ENCODE measurements around the gene SPATS2L.

DNA sequence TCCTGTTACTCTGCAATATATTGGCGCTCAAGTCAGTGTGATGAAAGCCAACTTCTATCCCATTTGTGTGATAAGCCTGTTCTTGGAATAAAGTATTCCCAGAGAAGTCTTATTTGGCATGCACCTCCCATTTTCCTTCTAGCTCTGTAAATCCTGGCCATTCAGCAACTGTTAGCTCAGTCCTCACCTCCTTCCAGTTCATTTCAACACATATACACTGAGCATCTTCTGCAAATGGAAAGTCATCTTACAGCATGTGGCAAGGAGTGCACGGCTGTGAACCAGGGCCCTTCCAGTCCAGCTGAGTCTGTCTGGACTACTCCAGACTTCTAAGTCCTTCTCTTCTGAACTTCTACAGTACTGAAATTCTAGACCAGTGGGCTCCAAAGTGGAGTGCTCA is 53.1 kb downstream of the SPATS2L start:
- TF ChIP-seq, protein P1, sequence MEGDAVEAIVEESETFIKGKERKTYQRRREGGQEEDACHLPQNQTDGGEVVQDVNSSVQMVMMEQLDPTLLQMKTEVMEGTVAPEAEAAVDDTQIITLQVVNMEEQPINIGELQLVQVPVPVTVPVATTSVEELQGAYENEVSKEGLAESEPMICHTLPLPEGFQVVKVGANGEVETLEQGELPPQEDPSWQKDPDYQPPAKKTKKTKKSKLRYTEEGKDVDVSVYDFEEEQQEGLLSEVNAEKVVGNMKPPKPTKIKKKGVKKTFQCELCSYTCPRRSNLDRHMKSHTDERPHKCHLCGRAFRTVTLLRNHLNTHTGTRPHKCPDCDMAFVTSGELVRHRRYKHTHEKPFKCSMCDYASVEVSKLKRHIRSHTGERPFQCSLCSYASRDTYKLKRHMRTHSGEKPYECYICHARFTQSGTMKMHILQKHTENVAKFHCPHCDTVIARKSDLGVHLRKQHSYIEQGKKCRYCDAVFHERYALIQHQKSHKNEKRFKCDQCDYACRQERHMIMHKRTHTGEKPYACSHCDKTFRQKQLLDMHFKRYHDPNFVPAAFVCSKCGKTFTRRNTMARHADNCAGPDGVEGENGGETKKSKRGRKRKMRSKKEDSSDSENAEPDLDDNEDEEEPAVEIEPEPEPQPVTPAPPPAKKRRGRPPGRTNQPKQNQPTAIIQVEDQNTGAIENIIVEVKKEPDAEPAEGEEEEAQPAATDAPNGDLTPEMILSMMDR (IDR thresholded peaks at IDR 0.05): no peak
- TF ChIP-seq POLR2A (IDR thresholded peaks at IDR 0.05): no peak
- TF ChIP-seq POLR2AphosphoS5 (IDR thresholded peaks at IDR 0.05): no peak
- TF ChIP-seq EP300 (IDR thresholded peaks at IDR 0.05; ENCODE audit: low read depth): no peak
